Stimulated activated CD4-positive, alpha-beta T cell treated with anti-CD3 and anti-CD28 coated beads, Interleukin-4, amount 100 ng/mL, for 1 hour (primary cell): ENCODE measurements around the gene AMDHD2.

Experiments
- DNase-seq: peaks from one replicate; pipeline ENCODE4 v3.0.0-alpha.2; 2020

Gene AMDHD2

GRCh38 chr16:2483939-2484897 lies 36.0 kb upstream of the AMDHD2 start:
- DNase-seq, result no peak

DNA sequence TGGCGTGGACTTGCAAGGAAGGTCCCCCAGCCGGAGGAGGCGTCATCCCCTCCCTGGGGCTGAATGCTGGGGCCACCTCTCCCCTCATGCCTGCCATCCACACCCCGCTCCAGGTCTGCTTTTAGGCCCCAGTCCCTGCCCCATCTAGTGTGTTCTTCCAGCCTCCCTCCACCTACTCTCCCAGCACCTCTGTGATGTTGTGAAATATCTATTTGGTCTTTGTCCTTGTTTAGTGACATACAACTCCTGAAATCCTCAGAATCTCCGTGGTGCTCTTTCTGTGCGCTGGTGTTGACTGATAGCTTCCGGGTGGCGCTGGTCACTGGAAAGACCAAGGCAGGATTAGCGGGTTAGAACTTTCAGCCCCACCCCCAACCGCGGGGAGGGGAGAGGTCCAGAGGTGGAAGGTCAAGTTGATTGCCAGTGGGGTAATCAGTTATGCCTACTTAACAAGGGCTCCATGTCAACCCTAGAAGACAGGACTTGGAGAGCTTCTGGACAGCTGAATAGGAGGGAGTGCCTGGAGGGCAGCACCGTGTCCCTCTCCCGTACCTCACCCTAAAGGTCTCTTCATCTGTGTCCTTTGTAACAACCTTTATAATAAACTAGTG lies 35.2 kb upstream of the AMDHD2 start:
- DNase-seq, result no peak

GRCh38 chr16:2485811-2486507 lies 34.2 kb upstream of the AMDHD2 start:
- DNase-seq, result no peak

DNA sequence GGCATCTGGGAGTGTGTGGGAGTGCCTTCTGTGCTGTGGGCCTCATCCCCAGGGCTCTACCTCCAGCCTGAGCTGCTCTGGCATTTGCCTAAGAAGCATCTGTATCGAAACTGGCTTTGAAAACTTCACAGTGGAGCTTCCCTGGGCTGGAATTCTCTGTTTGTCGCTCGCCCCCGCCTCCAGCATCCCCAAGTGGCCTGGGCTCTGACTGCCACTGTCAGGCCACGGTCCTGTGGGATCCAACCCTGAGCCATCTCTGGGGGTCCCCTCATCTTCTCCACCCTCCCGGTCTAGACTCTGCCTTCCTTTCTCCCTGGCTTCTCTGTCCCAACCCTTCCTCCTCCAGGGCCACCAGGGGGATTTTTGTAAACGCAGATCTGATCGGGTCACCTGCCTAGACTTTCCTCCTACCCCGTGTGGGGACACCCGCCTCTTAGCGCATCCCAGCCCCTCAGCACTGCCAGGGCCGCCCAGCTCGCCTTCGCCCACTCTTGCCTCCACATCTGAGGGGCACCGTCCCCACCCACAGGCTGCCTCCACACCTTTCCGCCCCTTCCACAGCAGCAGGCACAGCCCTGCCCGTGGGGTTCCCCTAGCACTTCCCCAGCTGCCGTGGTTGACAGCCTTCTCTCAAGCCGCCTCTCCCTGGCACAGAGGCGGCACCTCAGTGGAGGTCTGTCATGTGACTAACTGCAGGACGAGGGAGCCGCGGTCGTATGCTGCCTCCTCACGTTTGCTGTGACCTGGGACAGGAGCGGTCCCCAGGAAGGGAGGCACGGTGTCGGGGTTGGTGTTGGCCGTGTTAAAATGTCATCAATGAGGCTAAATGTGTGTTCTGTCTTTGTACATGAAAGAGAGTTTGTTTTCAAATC lies 33.3 kb upstream of the AMDHD2 start:
- peak; percentile 74 for DNase-seq

DNA sequence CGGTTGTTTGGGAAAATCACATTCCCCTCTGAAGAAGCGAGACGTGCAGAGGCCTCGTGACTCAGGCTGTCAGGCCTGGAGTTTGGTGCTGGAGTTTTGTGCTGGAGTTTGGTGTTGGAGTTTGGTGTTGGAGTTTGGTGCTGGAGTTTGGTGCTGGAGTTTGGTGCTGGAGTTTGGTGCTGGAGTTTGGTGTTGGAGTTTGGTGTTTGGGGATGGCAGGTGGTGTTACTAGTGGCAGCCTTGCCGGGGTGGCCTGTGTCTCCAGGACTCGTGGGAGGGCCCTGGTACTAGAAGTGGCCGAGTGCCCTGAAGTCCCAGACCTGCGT lies 32.7 kb upstream of the AMDHD2 start:
- no peak for DNase-seq

DNA sequence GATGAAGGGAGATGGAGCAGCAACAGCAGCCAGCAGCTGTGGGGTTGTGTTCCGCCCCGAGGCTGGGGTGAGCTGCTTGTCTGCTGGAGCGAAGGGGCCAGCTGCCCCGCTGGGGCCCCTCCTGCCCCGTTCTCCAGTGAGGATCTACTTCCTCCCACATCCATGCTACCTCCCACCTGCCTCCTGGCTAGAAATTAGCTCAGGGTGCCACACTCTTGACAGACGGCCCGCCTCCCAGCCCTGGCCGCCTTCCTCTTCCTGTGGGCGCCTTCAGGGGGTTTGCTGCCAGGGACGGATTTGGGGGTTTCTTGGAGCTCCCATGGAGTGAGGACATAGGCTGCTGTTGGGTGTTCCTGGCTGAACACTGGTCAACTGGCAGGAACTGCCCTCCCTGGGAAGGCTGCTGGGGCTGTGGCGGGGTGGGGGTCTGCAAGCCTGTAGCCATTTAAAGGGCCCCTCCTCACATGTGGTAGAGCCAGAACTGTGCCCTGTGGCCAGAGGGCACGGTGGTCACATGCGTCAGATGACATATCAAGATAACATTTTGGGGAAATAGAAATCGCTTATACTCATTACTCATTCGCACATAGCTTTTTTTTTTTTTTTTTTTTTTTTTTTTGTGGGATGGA lies 32.2 kb upstream of the AMDHD2 start:
- DNase-seq, result no peak

GRCh38 chr16:2489581-2489980 lies 30.6 kb upstream of the AMDHD2 start:
- no peak for DNase-seq

GRCh38 chr16:2490190-2491105 lies 29.7 kb upstream of the AMDHD2 start:
- no peak for DNase-seq

DNA sequence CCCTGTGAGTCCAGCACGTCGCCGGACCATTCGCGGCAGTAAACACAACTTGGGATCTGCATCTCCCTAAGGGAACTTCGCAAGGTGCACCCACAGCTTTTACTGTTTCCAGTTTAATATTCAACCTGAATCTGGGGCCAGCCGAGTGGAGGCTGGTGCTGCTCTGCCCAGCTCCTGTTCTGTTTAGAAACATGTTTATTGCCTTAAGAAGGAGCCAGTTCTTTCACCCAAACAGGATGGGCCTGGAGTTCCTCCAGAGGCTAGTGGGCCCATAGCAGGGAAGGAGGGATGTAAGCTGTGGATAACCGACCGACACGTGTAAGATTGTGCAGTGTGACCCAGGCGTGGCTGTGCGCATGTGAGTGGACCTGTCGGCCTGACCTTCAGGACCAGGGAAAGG lies 27.9 kb upstream of the AMDHD2 start:
- no peak for DNase-seq

DNA sequence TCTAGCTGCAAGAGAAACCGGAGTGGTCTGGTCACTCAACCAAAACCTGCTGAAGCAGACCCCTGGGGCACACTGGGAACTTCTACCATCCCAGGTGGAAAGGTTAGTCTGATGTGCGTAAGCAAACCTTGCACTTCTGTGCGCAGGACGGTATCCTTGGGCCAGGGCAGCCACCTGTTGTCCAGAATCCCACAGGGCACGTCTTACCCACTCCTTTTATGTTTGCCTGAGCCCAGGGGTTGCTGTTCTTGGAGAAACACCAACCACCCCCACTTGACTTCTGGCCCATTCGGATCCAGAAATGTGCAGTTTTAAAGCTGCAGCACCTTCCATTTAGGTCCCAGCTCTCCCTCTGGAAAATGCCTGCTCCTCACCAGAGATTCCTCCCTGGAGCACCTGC lies 26.6 kb upstream of the AMDHD2 start:
- no peak for DNase-seq

- DNase-seq, result no peak
These were observed 25.6 kb upstream of the AMDHD2 start for GRCh38 chr16:2494616-2495015.

DNA sequence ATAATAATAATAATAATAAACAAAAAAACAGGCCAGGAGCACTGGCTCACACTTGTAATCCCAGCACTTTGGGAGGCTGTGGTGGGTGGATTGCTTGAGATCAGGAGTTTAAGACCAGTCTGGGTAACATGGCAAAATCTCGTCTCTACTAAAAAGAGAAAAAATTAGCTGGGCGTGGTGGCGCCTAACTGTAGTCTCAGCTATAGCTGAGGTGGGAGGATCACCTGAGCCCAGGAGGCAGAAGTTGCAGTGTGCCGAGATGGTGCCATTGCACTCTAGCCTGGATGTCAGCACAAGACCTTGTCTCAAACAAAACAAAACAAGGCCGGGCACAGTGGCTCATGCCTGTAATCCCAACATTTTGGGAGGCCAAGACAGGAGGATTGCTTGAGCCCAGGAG lies 25.1 kb upstream of the AMDHD2 start:
- no peak for DNase-seq

- no peak for DNase-seq
These were observed 23.7 kb upstream of the AMDHD2 start for GRCh38 chr16:2496223-2497115.

GRCh38 chr16:2497116-2497630 lies 23.0 kb upstream of the AMDHD2 start:
- DNase-seq, result no peak

GRCh38 chr16:2497695-2498484 lies 22.3 kb upstream of the AMDHD2 start:
- no peak for DNase-seq

- DNase-seq, result no peak
These were observed 21.5 kb upstream of the AMDHD2 start for GRCh38 chr16:2498531-2499253.

DNA sequence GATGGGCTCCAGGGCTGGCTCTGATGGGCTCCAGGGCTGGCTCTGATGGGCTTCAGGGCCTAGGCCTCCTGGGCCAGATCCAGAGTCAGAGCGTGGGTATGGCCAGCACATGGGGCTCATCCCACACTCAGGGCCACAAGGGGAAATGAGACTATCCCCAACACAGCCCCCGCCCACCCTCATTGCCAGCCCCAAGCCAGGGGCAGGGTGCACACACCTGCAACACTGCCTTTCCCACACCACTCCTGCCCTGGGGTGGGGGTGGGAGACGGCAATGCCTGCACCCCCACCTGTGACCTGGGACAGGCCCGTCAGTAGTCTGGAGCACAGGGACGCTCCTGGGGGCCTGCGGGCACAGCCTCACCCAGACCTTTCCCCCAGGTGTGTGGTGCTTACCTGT lies 20.7 kb upstream of the AMDHD2 start:
- DNase-seq, result no peak

GRCh38 chr16:2499890-2500429 lies 20.2 kb upstream of the AMDHD2 start:
- DNase-seq, result no peak
